NCI-H1105 treated with DMSO at 0.1 percent for 48 hours (cell line): ENCODE measurements around the gene NTPCR.

Experiments used
- DNase-seq: peaks from one replicate; lab custom pipeline; 2025; lab: John Stamatoyannopoulos, UW

NTPCR gene

GRCh38 chr1:232962761-232963745 is 12.6 kb downstream of the NTPCR start:
- DNase-seq, result no peak

- no peak for DNase-seq
These were observed 14.2 kb downstream of the NTPCR start for GRCh38 chr1:232964601-232965000.

GRCh38 chr1:232965124-232965911 is 14.9 kb downstream of the NTPCR start:
- DNase-seq, result no peak

- DNase-seq, result no peak
These were observed 15.5 kb downstream of the NTPCR start for GRCh38 chr1:232965912-232966217.

GRCh38 chr1:232966663-232967062 is 16.3 kb downstream of the NTPCR start:
- DNase-seq, result no peak

GRCh38 chr1:232968391-232968790 is 18.0 kb downstream of the NTPCR start:
- DNase-seq, result no peak

- no peak for DNase-seq
These were observed 18.6 kb downstream of the NTPCR start for GRCh38 chr1:232968965-232969364.

GRCh38 chr1:232969799-232970198 is 19.4 kb downstream of the NTPCR start:
- no peak for DNase-seq

- no peak for DNase-seq
These were observed 20.1 kb downstream of the NTPCR start for GRCh38 chr1:232970508-232970907.

- DNase-seq, result no peak
These were observed 23.5 kb downstream of the NTPCR start for GRCh38 chr1:232973652-232974611.

GRCh38 chr1:232974971-232975370 is 24.6 kb downstream of the NTPCR start:
- no peak for DNase-seq

- DNase-seq, result no peak
These were observed 27.8 kb downstream of the NTPCR start for GRCh38 chr1:232978091-232978634.

- no peak for DNase-seq
These were observed 28.4 kb downstream of the NTPCR start for GRCh38 chr1:232978815-232979214.

- no peak for DNase-seq
These were observed 29.1 kb downstream of the NTPCR start for GRCh38 chr1:232979558-232979957.

GRCh38 chr1:232980355-232980978 is 30.1 kb downstream of the NTPCR start:
- no peak for DNase-seq

- DNase-seq, result no peak
These were observed 30.7 kb downstream of the NTPCR start for GRCh38 chr1:232980986-232981560.

GRCh38 chr1:232982238-232982944 is 32.0 kb downstream of the NTPCR start:
- no peak for DNase-seq

GRCh38 chr1:232983375-232983774 is 33.0 kb downstream of the NTPCR start:
- DNase-seq, result no peak

GRCh38 chr1:232983817-232984567 is 33.6 kb downstream of the NTPCR start:
- no peak for DNase-seq
